Liver (tissue), 9 donors: Measurements from ENCODE around the gene ANXA6. TPM values are rescaled to one million over a fixed set of nuclear protein-coding genes. Genes with fewer than 3 reads are reported as not detected.

Experiments
- DNase-seq: peaks from one replicate; pipeline ENCODE4 v3.0.0-alpha.2; 2017; ENCODE audit warnings: low spot score
- H3K27ac ChIP-seq, 2 donors: one replicate each; pipeline ENCODE4 v1.7.0; 2013; ENCODE audit warnings: inconsistent platforms in 2 of 2, low read length in 2 of 2, control low read depth in 1 of 2, low read depth in 1 of 2, mild to moderate bottlenecking in 1 of 2
- H3K27me3 ChIP-seq, 4 donors: one replicate each; pipeline versions ENCODE4 v1.6.1 to v1.7.0; 2013; ENCODE audit warnings: low read length in 3 of 4, inconsistent platforms in 1 of 4, mild to moderate bottlenecking in 1 of 4, moderate library complexity in 1 of 4; ENCODE audit not compliant: control insufficient read depth in 4 of 4, insufficient read depth in 4 of 4
- H3K36me3 ChIP-seq, 4 donors: one replicate each; pipeline versions ENCODE4 v1.6.1 to v1.7.0; 2013; ENCODE audit warnings: low read length in 3 of 4, mild to moderate bottlenecking in 3 of 4, low read depth in 1 of 4, moderate library complexity in 1 of 4; ENCODE audit not compliant: control insufficient read depth in 4 of 4, insufficient read depth in 3 of 4
- H3K4me1 ChIP-seq, 4 donors: one replicate each; pipeline versions ENCODE4 v1.6.1 to v1.7.0; 2013; ENCODE audit warnings: low read length in 3 of 4, mild to moderate bottlenecking in 3 of 4, moderate library complexity in 1 of 4; ENCODE audit not compliant: control insufficient read depth in 4 of 4, insufficient read depth in 4 of 4
- H3K4me3 ChIP-seq, 3 donors: one replicate each; pipeline versions ENCODE4 v1.6.1 to v1.7.0; 2013; ENCODE audit warnings: low read length in 3 of 3, control low read depth in 1 of 3, low read depth in 1 of 3, mild to moderate bottlenecking in 1 of 3
- H3K9ac ChIP-seq, 2 donors: one replicate each; pipeline ENCODE4 v1.7.0; 2013; ENCODE audit warnings: low read length in 2 of 2, mild to moderate bottlenecking in 2 of 2, moderate library complexity in 2 of 2, control low read depth in 1 of 2, low read depth in 1 of 2
- H3K9me3 ChIP-seq, 4 donors: one replicate each; pipeline versions ENCODE4 v1.6.1 to v1.7.0; 2013; ENCODE audit warnings: low read length in 3 of 4; ENCODE audit not compliant: control insufficient read depth in 4 of 4
- EGR1 ChIP-seq, 2 donors: IDR thresholded peaks; 2 replicates each; pipeline ENCODE4 v1.6.1; 2016 to 2018; ENCODE audit warnings: antibody characterized with exemption in 2 of 2, low read depth in 2 of 2
- FOXA1 ChIP-seq: IDR thresholded peaks from 2 replicates; pipeline ENCODE4 v1.6.1; 2016; ENCODE audit warnings: antibody characterized with exemption
- FOXA2 ChIP-seq: IDR thresholded peaks from 2 replicates; pipeline ENCODE4 v1.6.1; 2016; ENCODE audit warnings: antibody characterized with exemption
- HNF4A ChIP-seq, 2 donors: conservative IDR thresholded peaks; 2 replicates each; pipeline ENCODE4 v1.6.1; 2016; ENCODE audit warnings: antibody characterized with exemption in 2 of 2, mild to moderate bottlenecking in 2 of 2
- HNF4G ChIP-seq: IDR thresholded peaks from 2 replicates; pipeline ENCODE4 v1.6.1; 2016; ENCODE audit warnings: antibody characterized with exemption
- JUND ChIP-seq, 2 donors: IDR thresholded peaks; 2 replicates each; pipeline ENCODE4 v1.6.1; 2016; ENCODE audit warnings: antibody characterized with exemption in 2 of 2
- MAX ChIP-seq: IDR thresholded peaks from 2 replicates; pipeline ENCODE4 v1.6.1; 2016; ENCODE audit warnings: antibody characterized with exemption
- RAD21 ChIP-seq, 2 donors: IDR thresholded peaks; 2 replicates each; pipeline ENCODE4 v1.6.1; 2016; ENCODE audit warnings: antibody characterized with exemption in 2 of 2, mild to moderate bottlenecking in 2 of 2
- REST ChIP-seq: IDR thresholded peaks from 2 replicates; pipeline ENCODE4 v1.6.1; 2016; ENCODE audit warnings: antibody characterized with exemption, mild to moderate bottlenecking
- RXRA ChIP-seq, 2 donors: IDR thresholded peaks; 2 replicates each; pipeline ENCODE4 v1.6.1; 2017 to 2018; ENCODE audit warnings: antibody characterized with exemption in 2 of 2, mild to moderate bottlenecking in 1 of 2
- SP1 ChIP-seq: IDR thresholded peaks from 2 replicates; pipeline ENCODE4 v1.6.1; 2018; ENCODE audit warnings: antibody characterized with exemption, mild to moderate bottlenecking
- TAF1 ChIP-seq: conservative IDR thresholded peaks from 2 replicates; pipeline ENCODE4 v1.6.1; 2016; ENCODE audit warnings: antibody characterized with exemption, mild to moderate bottlenecking
- YY1 ChIP-seq: IDR thresholded peaks from 2 replicates; pipeline ENCODE4 v1.6.1; 2016; ENCODE audit warnings: antibody characterized with exemption, mild to moderate bottlenecking
- WGBS: extraction: QIAGEN DNeasy Blood & Tissue Kit; methylation state at CpG from one replicate; pipeline ENCODE4 v1.1.7; 2013; 5-methylcytosine and 5-hydroxymethylcytosine counted together
- polyA plus RNA-seq, 2 donors: library from polyadenylated mRNA; stranded (reverse) in 1 of 2; unstranded in 1 of 2; fragments of 200-250 nt in 1 of 2; fragments of >200 nt in 1 of 2; fragmentation: Nextera tagmentation in 1 of 2; extraction: Ambion mirVana in 1 of 2; gene quantifications; one replicate each; pipeline versions ENCODE4 v1.2.1 to v1.2.3, GENCODE V29; 2013 to 2015
- total RNA-seq, 2 donors: library from RNA; depleted of rRNA; stranded (reverse); fragments of >200 nt; gene quantifications; one replicate each; pipeline ENCODE4 v1.2.3, GENCODE V29; 2014
- TF ChIP-seq, protein P1 (sequence below): IDR thresholded peaks from 2 replicates; pipeline ENCODE4 v1.6.1; 2016; ENCODE audit warnings: antibody characterized with exemption
- donor health status: healthy.
- donor health status: healthy.
- donor health status: healthy.
- donor health status: healthy.
- donor health status: healthy.

Gene ANXA6
- total and polyA plus RNA-seq, 4 donors: 52.7 to 215 (median 126) TPM

- TF ChIP-seq REST: no peak
Measured at GRCh38 chr5:151202381-151203139, 45.0 kb upstream of the ANXA6 start (continued).

DNA sequence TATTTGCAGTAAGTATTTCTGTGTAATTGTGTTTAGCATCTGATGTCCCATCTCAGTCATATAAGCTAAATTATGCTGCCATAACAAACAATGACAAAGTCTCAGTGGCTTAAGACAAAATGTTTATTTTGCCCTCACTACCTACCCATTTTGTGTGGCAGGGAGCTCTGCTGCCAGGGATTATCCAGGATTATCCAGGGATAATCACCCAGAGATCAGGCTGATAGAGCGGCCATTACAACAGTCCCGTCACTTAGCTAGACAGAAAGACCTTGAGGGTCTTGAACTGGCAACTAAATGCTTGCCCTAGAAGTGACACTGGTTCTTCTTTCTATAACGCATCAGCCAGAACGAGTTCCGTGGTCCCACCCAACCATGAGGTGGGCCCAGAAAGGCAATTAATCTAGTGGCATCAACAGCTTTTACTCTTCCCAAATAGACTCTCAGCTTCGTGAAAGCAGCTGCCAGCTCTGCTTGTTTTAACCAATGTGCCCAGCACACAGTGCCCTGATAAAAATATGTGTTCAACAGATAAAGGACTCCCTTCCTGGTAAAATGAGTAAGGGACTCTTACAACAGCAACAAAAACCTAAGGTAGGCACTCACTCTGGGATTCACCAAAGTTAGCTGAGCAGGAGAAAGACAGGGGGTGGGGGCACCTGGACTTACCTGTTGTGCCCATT is 43.5 kb upstream of the ANXA6 start:
- no peak overlapping the region for H3K27ac ChIP-seq
- H3K36me3 ChIP-seq: peaks cover 3 to 13% (median 6%) of the 10 kb centered on the region in 4 donors
- no peaks in the 10 kb centered on the region for H3K9me3 ChIP-seq
- H3K27me3 ChIP-seq: no peaks in the 10 kb centered on the region
- no peak overlapping the region for H3K9ac ChIP-seq
- no peak for DNase-seq
- no peak for TF ChIP-seq TAF1
- TF ChIP-seq MAX: no peak
- no peak for TF ChIP-seq REST
- H3K4me3 ChIP-seq: no peak overlapping the region
- H3K4me1 ChIP-seq: peaks cover 0 to under 1% (median under 1%) of the 10 kb centered on the region in 4 donors
- 94% methylated on average over 6 of the region's 6 CpGs for WGBS

DNA sequence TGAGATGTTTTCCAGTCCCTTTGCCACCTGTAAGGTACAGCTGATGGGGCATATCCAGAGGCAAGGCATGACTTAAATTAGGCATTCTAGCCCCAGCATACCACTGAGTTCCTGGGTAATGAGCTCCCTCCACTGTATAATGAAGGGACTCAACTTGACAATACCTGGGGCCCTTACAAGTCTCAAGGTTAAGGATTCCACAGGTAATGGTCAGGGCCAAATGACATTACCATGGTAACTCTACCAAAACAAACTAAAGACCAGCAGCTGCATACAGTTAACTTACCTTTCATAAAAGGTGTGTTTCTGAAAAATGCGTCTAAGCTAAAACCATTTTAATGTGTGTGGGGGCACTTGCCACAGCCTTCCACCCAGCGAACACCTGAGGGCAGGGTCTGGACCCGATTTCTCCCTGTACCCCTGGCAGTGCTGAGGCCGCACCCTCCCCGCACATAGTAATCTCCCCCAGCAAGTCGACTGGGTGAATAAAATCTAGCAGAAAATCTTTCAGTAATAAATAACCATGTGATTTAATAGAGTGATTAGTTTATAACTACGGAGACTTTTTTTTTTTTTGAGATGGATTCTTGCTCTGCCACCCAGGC is 42.1 kb upstream of the ANXA6 start:
- DNase-seq: no peak
- Histone ChIP-seq H3K4me1 (peaks cover 2 to 6% (median 4%) of the 10 kb centered on the region in 4 donors), H3K9me3 (no peaks in the 10 kb centered on the region), H3K27me3 (no peaks in the 10 kb centered on the region), H3K36me3 (peaks cover 3 to 13% (median 6%) of the 10 kb centered on the region in 4 donors), H3K27ac (no peak overlapping the region), H3K4me3 (no peak overlapping the region), H3K9ac (no peak overlapping the region)
- WGBS: 81% methylated on average over 7 of the region's 7 CpGs
- TF ChIP-seq TAF1 (no peak), EGR1 (IDR thresholded peaks at IDR 0.05; ENCODE audit: low read depth in 2 of 2) (no peak), YY1 (no peak), REST (no peak), SP1 (no peak), RAD21 (IDR thresholded peaks at IDR 0.05) (no peak), HNF4A (conservative IDR thresholded peaks at IDR 0.05) (no peak), MAX (no peak), FOXA1 (no peak), RXRA (IDR thresholded peaks at IDR 0.05) (no peak), JUND (IDR thresholded peaks at IDR 0.05) (no peak), HNF4G (no peak), FOXA2 (no peak)
- TF ChIP-seq, protein P1, sequence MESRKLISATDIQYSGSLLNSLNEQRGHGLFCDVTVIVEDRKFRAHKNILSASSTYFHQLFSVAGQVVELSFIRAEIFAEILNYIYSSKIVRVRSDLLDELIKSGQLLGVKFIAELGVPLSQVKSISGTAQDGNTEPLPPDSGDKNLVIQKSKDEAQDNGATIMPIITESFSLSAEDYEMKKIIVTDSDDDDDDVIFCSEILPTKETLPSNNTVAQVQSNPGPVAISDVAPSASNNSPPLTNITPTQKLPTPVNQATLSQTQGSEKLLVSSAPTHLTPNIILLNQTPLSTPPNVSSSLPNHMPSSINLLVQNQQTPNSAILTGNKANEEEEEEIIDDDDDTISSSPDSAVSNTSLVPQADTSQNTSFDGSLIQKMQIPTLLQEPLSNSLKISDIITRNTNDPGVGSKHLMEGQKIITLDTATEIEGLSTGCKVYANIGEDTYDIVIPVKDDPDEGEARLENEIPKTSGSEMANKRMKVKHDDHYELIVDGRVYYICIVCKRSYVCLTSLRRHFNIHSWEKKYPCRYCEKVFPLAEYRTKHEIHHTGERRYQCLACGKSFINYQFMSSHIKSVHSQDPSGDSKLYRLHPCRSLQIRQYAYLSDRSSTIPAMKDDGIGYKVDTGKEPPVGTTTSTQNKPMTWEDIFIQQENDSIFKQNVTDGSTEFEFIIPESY: no peak
